ENCODE results near the gene PBX3. TPM values are rescaled to one million over a fixed set of nuclear protein-coding genes. Genes with fewer than 3 reads are reported as not detected.

Gene PBX3
- total RNA-seq, 1 donor from 2014 or later = 6.3 TPM

DNA sequence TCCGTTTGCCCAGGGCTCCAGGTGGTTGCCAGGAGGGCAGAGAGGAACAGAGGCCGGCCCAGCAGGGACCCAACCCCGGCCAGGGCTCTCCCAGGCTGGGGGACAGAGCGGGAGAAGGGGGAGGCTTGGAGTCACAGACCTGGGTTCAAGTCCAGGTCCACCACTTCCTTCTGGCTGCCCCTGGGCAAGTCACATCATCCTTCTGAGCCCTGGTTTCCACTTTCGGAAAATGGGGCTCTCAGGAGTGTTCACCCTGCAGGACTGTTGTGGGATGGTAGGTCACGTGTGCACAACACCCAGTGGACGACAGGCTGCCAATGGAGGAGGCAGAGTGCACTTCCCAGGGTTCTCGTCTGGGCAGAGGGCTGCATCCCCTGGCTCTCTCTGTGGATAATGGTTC lies 245.4 kb downstream of the PBX3 start:
- Histone ChIP-seq H3K27me3 (ENCODE audit: control insufficient read depth, insufficient read depth, low read length) (peaks cover 5% of the 10 kb centered on the region), H3K4me3 (ENCODE audit: low read depth, low read length) (no peak overlapping the region), H3K36me3 (ENCODE audit: control insufficient read depth, insufficient read depth, low read length) (no peaks in the 10 kb centered on the region)
- FAIRE-seq (no peak), DNase-seq (ENCODE audit: low read depth) (no peak)
- TF ChIP-seq, protein P1, sequence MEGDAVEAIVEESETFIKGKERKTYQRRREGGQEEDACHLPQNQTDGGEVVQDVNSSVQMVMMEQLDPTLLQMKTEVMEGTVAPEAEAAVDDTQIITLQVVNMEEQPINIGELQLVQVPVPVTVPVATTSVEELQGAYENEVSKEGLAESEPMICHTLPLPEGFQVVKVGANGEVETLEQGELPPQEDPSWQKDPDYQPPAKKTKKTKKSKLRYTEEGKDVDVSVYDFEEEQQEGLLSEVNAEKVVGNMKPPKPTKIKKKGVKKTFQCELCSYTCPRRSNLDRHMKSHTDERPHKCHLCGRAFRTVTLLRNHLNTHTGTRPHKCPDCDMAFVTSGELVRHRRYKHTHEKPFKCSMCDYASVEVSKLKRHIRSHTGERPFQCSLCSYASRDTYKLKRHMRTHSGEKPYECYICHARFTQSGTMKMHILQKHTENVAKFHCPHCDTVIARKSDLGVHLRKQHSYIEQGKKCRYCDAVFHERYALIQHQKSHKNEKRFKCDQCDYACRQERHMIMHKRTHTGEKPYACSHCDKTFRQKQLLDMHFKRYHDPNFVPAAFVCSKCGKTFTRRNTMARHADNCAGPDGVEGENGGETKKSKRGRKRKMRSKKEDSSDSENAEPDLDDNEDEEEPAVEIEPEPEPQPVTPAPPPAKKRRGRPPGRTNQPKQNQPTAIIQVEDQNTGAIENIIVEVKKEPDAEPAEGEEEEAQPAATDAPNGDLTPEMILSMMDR (IDR thresholded peaks at IDR 0.05; ENCODE audit: insufficient read depth, low read length, severe bottlenecking) = no peak

DNA sequence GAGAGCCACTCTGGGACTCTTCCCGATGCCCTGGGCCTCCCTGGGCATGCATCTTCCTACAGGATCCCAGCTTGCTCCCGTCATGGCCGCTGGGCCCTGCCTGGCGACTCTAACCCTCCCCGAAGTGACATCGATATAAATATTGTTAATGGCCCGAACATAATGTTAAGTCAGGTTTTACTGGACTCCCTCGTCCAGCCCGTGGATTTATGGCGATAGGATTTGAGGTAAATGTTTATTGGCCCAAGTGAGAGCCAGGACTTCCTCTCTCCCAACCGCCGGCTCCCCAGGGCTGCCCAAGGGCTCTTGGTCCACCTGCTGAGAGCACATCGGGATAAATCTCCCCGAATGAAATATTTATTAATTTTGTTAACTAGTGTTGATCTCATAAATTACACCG lies 246.3 kb downstream of the PBX3 start:
- TF ChIP-seq, protein P1 (IDR thresholded peaks at IDR 0.05; ENCODE audit: insufficient read depth, low read length, severe bottlenecking) = no peak
- Histone ChIP-seq H3K4me3 (ENCODE audit: low read depth, low read length) (no peak overlapping the region), H3K36me3 (ENCODE audit: control insufficient read depth, insufficient read depth, low read length) (no peaks in the 10 kb centered on the region), H3K27me3 (ENCODE audit: control insufficient read depth, insufficient read depth, low read length) (peaks cover 5% of the 10 kb centered on the region)
- no peak for DNase-seq (ENCODE audit: low read depth)
- no peak for FAIRE-seq

DNA sequence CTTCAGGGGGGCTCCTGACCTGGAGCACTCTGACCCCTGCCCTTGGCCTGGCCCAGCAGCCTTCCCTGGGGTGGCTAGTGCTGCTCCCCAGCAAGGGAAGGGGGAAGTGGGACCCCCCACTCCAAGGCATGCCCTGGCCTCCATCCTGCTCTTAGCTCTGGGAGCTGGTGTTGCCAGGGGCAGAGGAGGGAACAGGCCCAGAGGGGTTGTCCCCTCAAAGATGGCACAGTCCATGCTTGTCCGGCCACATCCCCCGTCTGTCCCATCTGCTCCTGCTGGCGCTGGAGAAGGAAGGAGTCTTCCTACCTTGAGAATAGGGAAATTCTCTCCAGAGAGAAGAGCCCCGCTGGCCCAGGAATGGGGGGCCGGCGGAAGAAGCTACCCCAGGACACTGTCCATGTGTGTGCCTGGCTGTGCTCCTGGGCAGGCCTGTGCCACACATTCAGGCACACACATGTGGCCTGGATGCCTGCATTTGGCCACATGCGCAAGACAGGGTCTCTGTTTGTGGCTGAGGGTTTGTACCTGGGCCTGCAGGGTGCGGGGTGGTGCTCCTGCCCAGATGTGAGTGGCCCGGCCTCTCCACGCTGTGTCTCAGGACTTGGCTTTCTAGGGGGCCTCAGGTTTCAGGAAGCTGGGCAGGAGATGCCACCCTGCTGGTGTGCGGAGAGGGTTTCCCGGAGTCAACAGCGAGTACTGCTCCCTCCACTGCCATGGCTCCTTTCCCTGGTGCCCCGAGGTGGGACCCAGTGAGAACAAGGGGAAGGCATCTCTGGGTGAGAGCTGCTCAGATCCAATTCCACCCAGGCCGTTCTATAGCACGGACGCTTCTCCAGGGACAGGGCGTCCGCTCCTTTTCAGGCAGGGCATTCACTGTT lies 247.1 kb downstream of the PBX3 start:
- Histone ChIP-seq H3K4me3 (ENCODE audit: low read depth, low read length) (no peak overlapping the region), H3K27me3 (ENCODE audit: control insufficient read depth, insufficient read depth, low read length) (peaks cover 5% of the 10 kb centered on the region), H3K36me3 (ENCODE audit: control insufficient read depth, insufficient read depth, low read length) (no peaks in the 10 kb centered on the region)
- no peak for FAIRE-seq
- no peak for DNase-seq (ENCODE audit: low read depth)
- TF ChIP-seq, protein P1 (IDR thresholded peaks at IDR 0.05; ENCODE audit: insufficient read depth, low read length, severe bottlenecking) = no peak

DNA sequence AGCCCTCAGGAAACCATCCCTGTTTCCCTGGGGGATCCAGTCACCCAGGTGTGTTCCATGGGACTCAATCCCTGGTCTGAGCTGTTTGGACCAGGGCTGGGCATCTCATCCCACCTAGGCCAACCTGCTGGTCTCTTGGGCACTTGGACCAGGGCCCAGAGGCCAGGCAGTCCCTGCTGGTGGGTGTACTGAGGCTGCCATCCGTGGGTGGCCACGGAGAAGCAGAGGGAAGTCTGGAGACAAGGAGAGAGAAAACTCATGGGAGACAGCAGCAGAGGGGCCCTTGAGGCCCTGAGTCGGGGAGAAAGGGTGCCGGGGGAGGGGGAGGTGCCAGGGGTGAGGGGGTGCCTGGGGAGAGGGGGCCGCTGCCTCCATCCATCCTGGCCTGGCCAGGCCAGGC lies 247.8 kb downstream of the PBX3 start:
- DNase-seq (ENCODE audit: low read depth) = no peak
- TF ChIP-seq, protein P1 (IDR thresholded peaks at IDR 0.05; ENCODE audit: insufficient read depth, low read length, severe bottlenecking) = no peak
- peaks cover 5% of the 10 kb centered on the region for H3K27me3 ChIP-seq (ENCODE audit: control insufficient read depth, insufficient read depth, low read length)
- FAIRE-seq = no peak
- no peaks in the 10 kb centered on the region for H3K36me3 ChIP-seq (ENCODE audit: control insufficient read depth, insufficient read depth, low read length)
- no peak overlapping the region for H3K4me3 ChIP-seq (ENCODE audit: low read depth, low read length)

DNA sequence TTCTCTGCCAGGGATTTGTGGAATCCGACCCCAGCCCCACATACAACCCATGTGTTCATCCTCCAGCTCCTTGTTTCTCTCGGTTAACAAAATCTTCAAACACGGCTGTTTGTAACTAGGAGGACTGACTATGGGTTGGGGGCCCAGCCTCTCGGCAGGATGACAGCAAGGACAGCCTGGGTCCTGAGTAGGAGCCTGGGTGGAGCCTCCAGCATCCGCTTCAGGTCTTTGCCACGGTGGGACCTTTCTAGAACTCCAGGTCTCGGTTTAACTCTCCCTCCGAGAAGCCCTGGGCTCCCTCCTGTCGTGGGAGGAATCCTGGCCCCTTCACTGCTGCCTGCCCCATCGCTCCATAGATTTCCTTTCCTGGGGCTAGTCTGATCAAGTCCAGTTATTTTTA lies 248.5 kb downstream of the PBX3 start:
- Histone ChIP-seq H3K36me3 (ENCODE audit: control insufficient read depth, insufficient read depth, low read length) (no peaks in the 10 kb centered on the region), H3K27me3 (ENCODE audit: control insufficient read depth, insufficient read depth, low read length) (peaks cover 5% of the 10 kb centered on the region), H3K4me3 (ENCODE audit: low read depth, low read length) (no peak overlapping the region)
- FAIRE-seq (no peak), DNase-seq (ENCODE audit: low read depth) (no peak)
- TF ChIP-seq, protein P1 (IDR thresholded peaks at IDR 0.05; ENCODE audit: insufficient read depth, low read length, severe bottlenecking) = no peak

All from bronchial epithelial cell (primary cell).